ENCODE measurements around the gene TTLL10.

The TTLL10 gene

GRCh38 chr1:1200876-1201810 lies 27.5 kb downstream of the TTLL10 start:
- no peak for TF ChIP-seq CTCF (IDR thresholded peaks at IDR 0.05; ENCODE audit: low read depth, low read length)
- no peak overlapping the region for H3K4me3 ChIP-seq (ENCODE audit: low read depth, low read length)
- peak; percentile 22 for DNase-seq (ENCODE audit: low read depth, low spot score)
- in situ Hi-C loops (cut with HindIII; ENCODE audit: low sequenced_read_pairs): no loop called here

- H3K4me3 ChIP-seq (ENCODE audit: low read depth, low read length): no peak overlapping the region
- TF ChIP-seq CTCF (IDR thresholded peaks at IDR 0.05; ENCODE audit: low read depth, low read length): no peak
- in situ Hi-C loops (cut with HindIII; ENCODE audit: low sequenced_read_pairs): no loop called here
- DNase-seq (ENCODE audit: low read depth, low spot score): no peak
These were observed 29.3 kb downstream of the TTLL10 start for GRCh38 chr1:1202831-1203560.

GRCh38 chr1:1203561-1204424 lies 30.1 kb downstream of the TTLL10 start:
- no peak for TF ChIP-seq CTCF (IDR thresholded peaks at IDR 0.05; ENCODE audit: low read depth, low read length)
- DNase-seq (ENCODE audit: low read depth, low spot score): no peak
- no peak overlapping the region for H3K4me3 ChIP-seq (ENCODE audit: low read depth, low read length)
- in situ Hi-C loops (cut with HindIII; ENCODE audit: low sequenced_read_pairs): no loop called here

GRCh38 chr1:1204425-1204920 lies 30.8 kb downstream of the TTLL10 start:
- no peak for DNase-seq (ENCODE audit: low read depth, low spot score)
- no peak overlapping the region for H3K4me3 ChIP-seq (ENCODE audit: low read depth, low read length)
- TF ChIP-seq CTCF (IDR thresholded peaks at IDR 0.05; ENCODE audit: low read depth, low read length): no peak
- in situ Hi-C loops (cut with HindIII; ENCODE audit: low sequenced_read_pairs): no loop called here

GRCh38 chr1:1204998-1205768 lies 31.5 kb downstream of the TTLL10 start:
- DNase-seq (ENCODE audit: low read depth, low spot score): no peak
- in situ Hi-C loops (cut with HindIII; ENCODE audit: low sequenced_read_pairs): no loop called here
- no peak for TF ChIP-seq CTCF (IDR thresholded peaks at IDR 0.05; ENCODE audit: low read depth, low read length)
- no peak overlapping the region for H3K4me3 ChIP-seq (ENCODE audit: low read depth, low read length)
